OCI-LY7 (cell line): ENCODE data around the gene CILP2.

Source experiments
- CTCF ChIP-seq: fragments of 200-600 bp; sonication (generic); conservative IDR thresholded peaks from 2 replicates; pipeline ENCODE4 v1.5.1; 2014; ENCODE audit warnings: mild to moderate bottlenecking, antibody characterized with exemption, low read length, moderate library complexity, mixed read lengths
- EZH2phosphoT487 ChIP-seq: fragments of 200-600 bp; sonication (generic); IDR thresholded peaks from 2 replicates; pipeline ENCODE4 v1.6.1; 2018; ENCODE audit warnings: low read depth, borderline replicate concordance, mild to moderate bottlenecking, mixed run types, antibody characterized with exemption, low read length, moderate library complexity, mixed read lengths

GRCh38 chr19:19575411-19575810 lies 37.3 kb downstream of the CILP2 start:
- TF ChIP-seq CTCF (no peak), EZH2phosphoT487 (no peak)
